Breast epithelium (tissue), 4 donors: ENCODE data around the gene MAGED1. TPM values are rescaled to one million over a fixed set of nuclear protein-coding genes. Genes with fewer than 3 reads are reported as not detected.

Experiments used
- DNase-seq, 2 donors: peaks; one replicate each; pipeline ENCODE4 v3.0.0-alpha.2; 2019; ENCODE audit warnings: low spot score in 2 of 2
- H3K27ac ChIP-seq, 2 donors: fragments of 200-600 bp; sonication (generic) in 1 of 2; one replicate each; pipeline ENCODE4 v1.5.1; 2016 to 2019; ENCODE audit warnings: mild to moderate bottlenecking in 1 of 2
- H3K27me3 ChIP-seq, 2 donors: fragments of 200-600 bp; sonication (generic) in 1 of 2; one replicate each; pipeline versions ENCODE4 v1.5.1 to v1.6.0; 2017 to 2019; ENCODE audit warnings: control low read depth in 1 of 2, mild to moderate bottlenecking in 1 of 2
- H3K36me3 ChIP-seq: fragments of 200-600 bp; one replicate; pipeline ENCODE4 v1.5.1; 2019
- H3K4me1 ChIP-seq, 2 donors: fragments of 200-600 bp; sonication (generic); one replicate each; pipeline ENCODE4 v1.5.1; 2016 to 2019; ENCODE audit warnings: control low read depth in 1 of 2
- H3K4me3 ChIP-seq, 3 donors: fragments of 200-600 bp; sonication (generic); 1 replicate in 2 of 3; 2 replicates in 1 of 3; pipeline ENCODE4 v1.5.1; 2016 to 2019; ENCODE audit warnings: mild to moderate bottlenecking in 3 of 3, moderate library complexity in 2 of 3
- H3K9me3 ChIP-seq, 2 donors: fragments of 200-600 bp; sonication (generic) in 1 of 2; one replicate each; pipeline ENCODE4 v1.5.1; 2016 to 2019; ENCODE audit warnings: control low read depth in 1 of 2
- CTCF ChIP-seq, 3 donors: fragments of 450-650 bp; IDR thresholded peaks; one replicate each; pipeline ENCODE4 v1.5.1; 2016 to 2017; ENCODE audit warnings: antibody characterized with exemption in 3 of 3, mild to moderate bottlenecking in 3 of 3, moderate library complexity in 3 of 3
- POLR2A ChIP-seq: fragments of 450-650 bp; IDR thresholded peaks from one replicate; pipeline ENCODE4 v1.6.1; 2016; ENCODE audit warnings: antibody characterized with exemption, mild to moderate bottlenecking, moderate library complexity
- POLR2AphosphoS5 ChIP-seq, 3 donors: sonication (generic); formaldehyde crosslinking; IDR thresholded peaks; one replicate each; pipeline ENCODE4 v1.6.1; 2017; ENCODE audit warnings: antibody characterized with exemption in 3 of 3
- intact Hi-C: fragments of 100-400 bp; cut with DNase I; formaldehyde crosslinking; loops from one replicate; pipeline ENCODE4 v1.15.1; 2023; ENCODE audit warnings: low total_unique reads
- total RNA-seq, 3 donors: library from RNA; depleted of rRNA; stranded (reverse); fragments of >200 nt; gene quantifications; one replicate each; pipeline ENCODE4 v1.1.0, GENCODE V29; 2016

The MAGED1 gene
- total RNA-seq, 3 donors from 2014 or later: 26.4 to 49.2 (median 44.9) TPM

- DNase-seq: no peak
Measured at GRCh38 chrX:51905711-51906110, 12.3 kb downstream of the MAGED1 start.

GRCh38 chrX:51917604-51918003, 24.2 kb downstream of the MAGED1 start:
- no peak for TF ChIP-seq POLR2A
- no peak for TF ChIP-seq POLR2AphosphoS5 (IDR thresholded peaks at IDR 0.05)
- no peak for TF ChIP-seq CTCF (IDR thresholded peaks at IDR 0.05)
- intact Hi-C loops: no loop called here
- Histone ChIP-seq H3K27me3 (peaks cover 0 to 30% of the 10 kb centered on the region in 2 donors), H3K4me1 (no peaks in the 10 kb centered on the region), H3K27ac (no peak overlapping the region), H3K9me3 (peaks cover 0 to 15% of the 10 kb centered on the region in 2 donors), H3K36me3 (no peaks in the 10 kb centered on the region), H3K4me3 (no peak overlapping the region)
- DNase-seq: no peak

More at GRCh38 chrX:51905711-51906110, 12.3 kb downstream of the MAGED1 start:
- TF ChIP-seq CTCF (IDR thresholded peaks at IDR 0.05): no peak
- TF ChIP-seq POLR2A: no peak
- no peak for TF ChIP-seq POLR2AphosphoS5 (IDR thresholded peaks at IDR 0.05)
- Histone ChIP-seq H3K4me3 (no peak overlapping the region), H3K27ac (no peak overlapping the region), H3K9me3 (no peaks in the 10 kb centered on the region), H3K36me3 (no peaks in the 10 kb centered on the region), H3K27me3 (peaks cover 0 to 17% of the 10 kb centered on the region in 2 donors), H3K4me1 (no peaks in the 10 kb centered on the region)
- intact Hi-C loops: no loop called here

- TF ChIP-seq CTCF (IDR thresholded peaks at IDR 0.05) (no peak), POLR2A (no peak), POLR2AphosphoS5 (IDR thresholded peaks at IDR 0.05) (no peak)
- H3K27me3 ChIP-seq: peaks cover 0 to 48% of the 10 kb centered on the region in 2 donors
- H3K9me3 ChIP-seq: no peaks in the 10 kb centered on the region
- H3K36me3 ChIP-seq: no peaks in the 10 kb centered on the region
- H3K4me1 ChIP-seq: no peaks in the 10 kb centered on the region
- H3K4me3 ChIP-seq: no peak overlapping the region
- intact Hi-C loops: no loop called here
- DNase-seq: no peak
- H3K27ac ChIP-seq: no peak overlapping the region
Measured at GRCh38 chrX:51922561-51922960, 29.1 kb downstream of the MAGED1 start.

- no peaks in the 10 kb centered on the region for H3K36me3 ChIP-seq
- DNase-seq: no peak
- intact Hi-C loops: no loop called here
- H3K27ac ChIP-seq: no peak overlapping the region
- TF ChIP-seq POLR2AphosphoS5 (IDR thresholded peaks at IDR 0.05): no peak
- no peak for TF ChIP-seq CTCF (IDR thresholded peaks at IDR 0.05)
- TF ChIP-seq POLR2A: no peak
- H3K4me3 ChIP-seq: no peak overlapping the region
- peaks cover 0 to 2% of the 10 kb centered on the region in 2 donors for H3K9me3 ChIP-seq
- H3K4me1 ChIP-seq: no peaks in the 10 kb centered on the region
- H3K27me3 ChIP-seq: peaks cover 0 to 18% of the 10 kb centered on the region in 2 donors
Measured at GRCh38 chrX:51931566-51932150, 38.2 kb downstream of the MAGED1 start.

Other genes with a start within 250 kb of the MAGED1 start
- gene CENPVL2, start 210.8 kb upstream of the MAGED1 start, total RNA-seq: not detected
- gene CENPVL1, start 183.1 kb upstream of the MAGED1 start, total RNA-seq: not detected
- 1 to 10 TPM; 5.9 to 8.6 (median 7.7) TPM for gene GSPT2, start 150.2 kb upstream of the MAGED1 start, total RNA-seq
- gene MAGED4B, start 175.6 kb downstream of the MAGED1 start, total RNA-seq: 1 to 10 TPM in 2 of 3 donors, not detected in 1; 2.2 to 3.9 TPM